ENCODE data around the gene CD209. TPM values are rescaled to one million over a fixed set of nuclear protein-coding genes. Genes with fewer than 3 reads are reported as not detected.
A peak's percentile ranks its signal among the peaks of the same experiment; 100 is the strongest.

CD209 gene
- polyA plus RNA-seq, 3 donors: 1.1 to 2.1 (median 1.8) TPM

DNA sequence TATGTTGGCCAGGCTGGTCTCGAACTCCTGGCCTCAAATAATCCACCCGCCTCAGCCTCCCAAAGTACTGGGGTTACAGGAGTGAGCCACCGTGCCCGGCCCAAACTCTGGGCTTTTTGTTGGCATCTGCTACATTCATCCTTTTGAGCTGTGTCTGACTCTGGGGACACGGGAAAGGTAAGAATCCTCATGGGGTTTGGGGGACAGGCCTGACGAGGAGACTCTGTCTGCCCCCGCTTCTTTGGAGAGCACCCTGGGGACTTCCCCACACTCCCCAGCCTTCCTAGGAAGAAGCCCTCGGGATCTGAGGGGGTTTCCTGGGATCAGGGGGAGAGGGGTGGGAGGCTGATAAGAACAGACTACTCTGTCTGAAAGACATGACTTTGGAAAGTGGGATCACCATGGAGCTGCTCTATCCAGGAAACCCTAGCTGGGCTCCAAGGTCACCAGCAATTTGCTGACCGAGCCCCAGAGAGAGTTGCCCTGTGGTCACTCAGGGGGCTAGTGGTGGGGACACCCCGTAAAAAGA lies 37.3 kb downstream of the CD209 start:
- Histone ChIP-seq H3K4me3 (replicated peaks in 1 of 3; ENCODE audit: low read depth in 2 of 3, low read length in 3 of 3) (no peak overlapping the region), H3K9ac (ENCODE audit: insufficient read depth, low read length, poor library complexity, severe bottlenecking) (no peak overlapping the region), H3K4me1 (ENCODE audit: control insufficient read depth in 1 of 2, insufficient read depth in 2 of 2, low read length in 2 of 2) (peaks cover 76% of the 10 kb centered on the region in 2 donors), H3K9me3 (replicated peaks in 1 of 2; ENCODE audit: control insufficient read depth in 1 of 2, insufficient read depth in 1 of 2, low read length in 2 of 2) (no peaks in the 10 kb centered on the region), H4K20me1 (ENCODE audit: insufficient read depth, low read length) (no peaks in the 10 kb centered on the region), H3K36me3 (replicated peaks in 1 of 2; ENCODE audit: control insufficient read depth in 1 of 2, insufficient read depth in 2 of 2, low read length in 2 of 2) (no peaks in the 10 kb centered on the region), H3K27me3 (ENCODE audit: control insufficient read depth in 2 of 2, insufficient read depth in 2 of 2, low read length in 2 of 2) (no peaks in the 10 kb centered on the region), H3K79me2 (ENCODE audit: insufficient read depth, low read length) (no peaks in the 10 kb centered on the region), H3K27ac (ENCODE audit: low read depth in 1 of 2, low read length in 2 of 2) (peak overlapping the region; percentile 16 to 54), H2AFZ (ENCODE audit: insufficient read depth, low read depth, low read length, poor library complexity, severe bottlenecking) (peak overlapping the region; percentile 46), H3K4me2 (replicated peaks; ENCODE audit: extremely low read depth, low read length, poor library complexity, severe bottlenecking) (no peak overlapping the region)
- peaks cover 64% of the 10 kb centered on the region for H3K4me1 Mint-ChIP-seq
- intact Hi-C loops (cut with micrococcal nuclease): no loop called here
- 100% methylated on average over 2 of the region's 10 CpGs for WGBS (ENCODE audit: insufficient coverage)
- H3K27ac Mint-ChIP-seq: peak overlapping the region in 5 of 7 donors; percentile 3 to 82 (median 77)
- TF ChIP-seq, protein P1, sequence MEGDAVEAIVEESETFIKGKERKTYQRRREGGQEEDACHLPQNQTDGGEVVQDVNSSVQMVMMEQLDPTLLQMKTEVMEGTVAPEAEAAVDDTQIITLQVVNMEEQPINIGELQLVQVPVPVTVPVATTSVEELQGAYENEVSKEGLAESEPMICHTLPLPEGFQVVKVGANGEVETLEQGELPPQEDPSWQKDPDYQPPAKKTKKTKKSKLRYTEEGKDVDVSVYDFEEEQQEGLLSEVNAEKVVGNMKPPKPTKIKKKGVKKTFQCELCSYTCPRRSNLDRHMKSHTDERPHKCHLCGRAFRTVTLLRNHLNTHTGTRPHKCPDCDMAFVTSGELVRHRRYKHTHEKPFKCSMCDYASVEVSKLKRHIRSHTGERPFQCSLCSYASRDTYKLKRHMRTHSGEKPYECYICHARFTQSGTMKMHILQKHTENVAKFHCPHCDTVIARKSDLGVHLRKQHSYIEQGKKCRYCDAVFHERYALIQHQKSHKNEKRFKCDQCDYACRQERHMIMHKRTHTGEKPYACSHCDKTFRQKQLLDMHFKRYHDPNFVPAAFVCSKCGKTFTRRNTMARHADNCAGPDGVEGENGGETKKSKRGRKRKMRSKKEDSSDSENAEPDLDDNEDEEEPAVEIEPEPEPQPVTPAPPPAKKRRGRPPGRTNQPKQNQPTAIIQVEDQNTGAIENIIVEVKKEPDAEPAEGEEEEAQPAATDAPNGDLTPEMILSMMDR (IDR thresholded peaks at IDR 0.05): no peak
- no peak overlapping the region for H3K4me3 Mint-ChIP-seq
- DNase-seq: no peak
- H3K36me3 Mint-ChIP-seq: peaks cover 0 to 3% of the 10 kb centered on the region in 2 donors
- peaks cover 0 to 4% (median 4%) of the 10 kb centered on the region in 3 donors for H3K27me3 Mint-ChIP-seq (ENCODE audit: low read depth in 3 of 3)
- H3K9me3 Mint-ChIP-seq: peaks cover 0 to 2% (median 0%) of the 10 kb centered on the region in 7 donors

DNA sequence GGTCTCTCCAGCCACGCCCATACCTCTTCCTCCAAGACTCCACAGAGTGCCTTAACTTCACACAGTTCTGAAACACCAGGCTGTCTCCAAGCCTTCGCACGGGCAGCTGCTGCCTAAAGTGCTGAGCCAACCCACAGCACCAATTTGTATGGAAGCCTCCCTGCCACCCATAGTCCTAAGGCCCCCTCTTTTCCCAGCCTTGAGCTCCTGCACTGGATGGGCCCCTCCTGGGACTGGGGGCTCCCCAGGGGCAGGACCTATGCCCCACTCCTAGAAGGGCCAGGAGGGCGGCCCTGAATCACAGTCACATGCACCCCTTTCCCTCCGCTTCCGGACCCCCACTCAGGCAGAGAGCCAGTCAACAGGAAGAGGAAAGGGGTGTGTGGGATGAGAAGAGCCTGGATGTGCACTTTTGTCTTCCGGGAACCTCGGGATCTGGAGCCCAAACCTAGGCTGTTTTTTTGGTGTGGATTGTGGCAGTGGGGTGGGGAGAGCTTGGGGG lies 40.3 kb downstream of the CD209 start:
- Mint-ChIP-seq H3K4me3 (peak overlapping the region in 1 of 2 donors; percentile 85), H3K27me3 (ENCODE audit: low read depth in 3 of 3) (peaks cover 0 to 5% (median 4%) of the 10 kb centered on the region in 3 donors), H3K36me3 (peaks cover 0 to 3% of the 10 kb centered on the region in 2 donors), H3K4me1 (peaks cover 75% of the 10 kb centered on the region), H3K27ac (peak overlapping the region; percentile 98 to 100 (median 99)), H3K9me3 (no peaks in the 10 kb centered on the region)
- H3K4me2 ChIP-seq (replicated peaks; ENCODE audit: extremely low read depth, low read length, poor library complexity, severe bottlenecking): peak overlapping the region; percentile 75
- peak overlapping the region in 1 of 3 experiments; percentile 67 for H3K4me3 ChIP-seq (replicated peaks in 1 of 3; ENCODE audit: low read depth in 2 of 3, low read length in 3 of 3)
- TF ChIP-seq, protein P1 (IDR thresholded peaks at IDR 0.05): no peak
- WGBS (ENCODE audit: insufficient coverage): 9% methylated on average over 5 of the region's 8 CpGs
- H3K79me2 ChIP-seq (ENCODE audit: insufficient read depth, low read length): no peaks in the 10 kb centered on the region
- intact Hi-C loops (cut with micrococcal nuclease): loop anchor here in 1 of 2 donors (2.0 kb wide), 1 partner anchor 52 kb away; no protein-coding TSS in a partner anchor
- peak overlapping the region; percentile 76 for H3K9ac ChIP-seq (ENCODE audit: insufficient read depth, low read length, poor library complexity, severe bottlenecking)
- no peaks in the 10 kb centered on the region for H4K20me1 ChIP-seq (ENCODE audit: insufficient read depth, low read length)
- no peaks in the 10 kb centered on the region for H3K36me3 ChIP-seq (replicated peaks in 1 of 2; ENCODE audit: control insufficient read depth in 1 of 2, insufficient read depth in 2 of 2, low read length in 2 of 2)
- peaks cover 80 to 84% of the 10 kb centered on the region in 2 donors for H3K4me1 ChIP-seq (ENCODE audit: control insufficient read depth in 1 of 2, insufficient read depth in 2 of 2, low read length in 2 of 2)
- H3K27ac ChIP-seq (ENCODE audit: low read depth in 1 of 2, low read length in 2 of 2): peak overlapping the region; percentile 92 to 98
- peak overlapping the region; percentile 73 for H2AFZ ChIP-seq (ENCODE audit: insufficient read depth, low read depth, low read length, poor library complexity, severe bottlenecking)
- H3K27me3 ChIP-seq (ENCODE audit: control insufficient read depth in 2 of 2, insufficient read depth in 2 of 2, low read length in 2 of 2): no peaks in the 10 kb centered on the region
- DNase-seq: peak in 2 of 3 donors; percentile 29 to 65
- no peaks in the 10 kb centered on the region for H3K9me3 ChIP-seq (replicated peaks in 1 of 2; ENCODE audit: control insufficient read depth in 1 of 2, insufficient read depth in 1 of 2, low read length in 2 of 2)

Data from CD14-positive monocyte (primary cell).